Trophoblast cell (in vitro differentiated cells and primary cell): Measurements from ENCODE around the gene CXCR5.

ENCODE experiments used
- DNase-seq, 2 donors: peaks; one replicate each; pipeline ENCODE4 v3.0.0-alpha.2; 2016
- H2AFZ ChIP-seq: 2 replicates; pipeline ENCODE4 v1.6.1; 2013; ENCODE audit warnings: low read length, moderate library complexity, mild to moderate bottlenecking; ENCODE audit not compliant: insufficient read depth, poor library complexity
- H2AK5ac ChIP-seq: 2 replicates; pipeline ENCODE4 v1.6.1; 2013; ENCODE audit warnings: mild to moderate bottlenecking, low read length
- H2BK120ac ChIP-seq: 2 replicates; pipeline ENCODE4 v1.6.1; 2013; ENCODE audit warnings: low read length, mild to moderate bottlenecking, moderate library complexity; ENCODE audit not compliant: insufficient read depth, poor library complexity
- H2BK12ac ChIP-seq: 2 replicates; pipeline ENCODE4 v1.6.1; 2013; ENCODE audit warnings: mild to moderate bottlenecking, low read length, moderate library complexity
- H2BK5ac ChIP-seq: 2 replicates; pipeline ENCODE4 v1.6.1; 2013; ENCODE audit warnings: low read length, low read depth, moderate library complexity, mild to moderate bottlenecking; ENCODE audit not compliant: poor library complexity
- H3K14ac ChIP-seq: 2 replicates; pipeline ENCODE4 v1.6.1; 2013; ENCODE audit warnings: mild to moderate bottlenecking, low read length
- H3K18ac ChIP-seq: 2 replicates; pipeline ENCODE4 v1.6.1; 2013; ENCODE audit warnings: mild to moderate bottlenecking, low read length
- H3K23ac ChIP-seq: 2 replicates; pipeline ENCODE4 v1.6.1; 2013; ENCODE audit warnings: low read length
- H3K27ac ChIP-seq: 2 replicates; pipeline ENCODE4 v1.5.1; 2013; ENCODE audit warnings: low read depth, mild to moderate bottlenecking, inconsistent platforms, low read length, moderate library complexity
- H3K27me3 ChIP-seq: 2 replicates; pipeline ENCODE4 v1.6.1; 2013; ENCODE audit warnings: inconsistent platforms, mild to moderate bottlenecking, low read length, moderate library complexity; ENCODE audit not compliant: insufficient read depth
- H3K36me3 ChIP-seq, 2 experiments: 1 replicate in 1 of 2; 2 replicates in 1 of 2; pipeline ENCODE4 v1.6.1; 2013; ENCODE audit warnings: low read length in 2 of 2, mild to moderate bottlenecking in 2 of 2, moderate library complexity in 1 of 2; ENCODE audit not compliant: insufficient read depth in 2 of 2, control insufficient read depth in 1 of 2
- H3K4ac ChIP-seq: 2 replicates; pipeline ENCODE4 v1.6.1; 2013; ENCODE audit warnings: low read depth, mild to moderate bottlenecking, low read length, moderate library complexity
- H3K4me1 ChIP-seq, 2 experiments: 1 replicate in 1 of 2; 2 replicates in 1 of 2; pipeline ENCODE4 v1.6.1; 2013; ENCODE audit warnings: low read length in 2 of 2, mild to moderate bottlenecking in 2 of 2, moderate library complexity in 1 of 2; ENCODE audit not compliant: insufficient read depth in 2 of 2, control insufficient read depth in 1 of 2
- H3K4me2 ChIP-seq: 2 replicates; pipeline ENCODE4 v1.6.1; 2013; ENCODE audit warnings: inconsistent platforms, mild to moderate bottlenecking, low read length, moderate library complexity
- H3K4me3 ChIP-seq: 2 replicates; pipeline ENCODE4 v1.5.1; 2013; ENCODE audit warnings: mild to moderate bottlenecking, low read depth, low read length, inconsistent platforms
- H3K79me1 ChIP-seq: one replicate; pipeline ENCODE4 v1.6.1; 2013; ENCODE audit warnings: low read length
- H3K79me2 ChIP-seq: 2 replicates; pipeline ENCODE4 v1.6.1; 2013; ENCODE audit warnings: low read length, mild to moderate bottlenecking; ENCODE audit not compliant: control insufficient read depth, insufficient read depth, poor library complexity
- H3K9ac ChIP-seq: 2 replicates; pipeline ENCODE4 v1.6.1; 2013; ENCODE audit warnings: mild to moderate bottlenecking, low read length
- H3K9me3 ChIP-seq: 2 replicates; pipeline ENCODE4 v1.6.1; 2013; ENCODE audit warnings: low read depth, mild to moderate bottlenecking, control low read depth, inconsistent platforms, low read length; ENCODE audit not compliant: insufficient read depth
- H4K12ac ChIP-seq: 2 replicates; pipeline ENCODE4 v1.6.1; 2013; ENCODE audit warnings: low read depth, mild to moderate bottlenecking, low read length, moderate library complexity
- H4K8ac ChIP-seq: 2 replicates; pipeline ENCODE4 v1.6.1; 2013; ENCODE audit warnings: low read depth, mild to moderate bottlenecking, low read length, moderate library complexity
- H4K91ac ChIP-seq: one replicate; pipeline ENCODE4 v1.6.1; 2013; ENCODE audit warnings: low read depth, mild to moderate bottlenecking, low read length, moderate library complexity
- WGBS: extraction: QIAGEN DNeasy Blood & Tissue Kit; methylation state at CpG from one replicate; pipeline ENCODE4 v1.1.7; 2013; ENCODE audit warnings: missing lambda C conversion rate; ENCODE audit not compliant: insufficient read length, insufficient coverage; ENCODE audit errors: extremely low coverage; 5-methylcytosine and 5-hydroxymethylcytosine counted together

Gene CXCR5

DNA sequence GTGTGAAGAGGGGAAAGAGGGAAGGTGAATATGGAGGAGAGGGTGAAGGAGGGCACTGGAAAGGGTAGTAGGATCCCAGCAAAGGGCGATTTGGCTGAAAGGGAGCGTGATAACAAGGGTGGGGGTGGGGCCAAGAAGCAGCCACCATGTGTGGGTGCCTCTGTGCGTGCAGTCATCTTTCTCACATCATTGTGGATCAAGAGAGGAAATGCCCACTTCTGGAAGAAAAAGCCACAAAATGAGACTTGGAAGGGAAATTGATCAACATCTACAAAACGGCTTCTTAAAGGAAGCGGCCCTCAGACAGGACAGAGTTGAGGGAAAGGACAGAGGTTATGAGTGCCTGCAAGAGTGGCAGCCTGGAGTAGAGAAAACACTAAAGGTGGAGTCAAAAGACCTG is 1.2 kb upstream of the CXCR5 start:
- no CpG with 5 or more reads among the region's 5 CpGs for WGBS
- Histone ChIP-seq H4K91ac (no peak overlapping the region), H2BK5ac (no peak overlapping the region), H2BK12ac (no peak overlapping the region), H3K14ac (no peak overlapping the region), H3K27me3 (no peaks in the 10 kb centered on the region), H2BK120ac (no peak overlapping the region), H2AFZ (no peak overlapping the region), H3K9ac (no peak overlapping the region), H3K27ac (no peak overlapping the region), H3K4me2 (no peak overlapping the region), H3K36me3 (no peaks in the 10 kb centered on the region), H4K12ac (no peak overlapping the region), H3K4me1 (peaks cover 15 to 23% of the 10 kb centered on the region in 2 experiments), H3K18ac (no peak overlapping the region), H3K79me1 (peaks cover 18% of the 10 kb centered on the region), H4K8ac (no peak overlapping the region), H3K79me2 (peaks cover 2% of the 10 kb centered on the region), H3K23ac (no peak overlapping the region), H3K4me3 (no peak overlapping the region), H2AK5ac (no peak overlapping the region), H3K9me3 (no peaks in the 10 kb centered on the region), H3K4ac (no peak overlapping the region)
- no peak for DNase-seq

DNA sequence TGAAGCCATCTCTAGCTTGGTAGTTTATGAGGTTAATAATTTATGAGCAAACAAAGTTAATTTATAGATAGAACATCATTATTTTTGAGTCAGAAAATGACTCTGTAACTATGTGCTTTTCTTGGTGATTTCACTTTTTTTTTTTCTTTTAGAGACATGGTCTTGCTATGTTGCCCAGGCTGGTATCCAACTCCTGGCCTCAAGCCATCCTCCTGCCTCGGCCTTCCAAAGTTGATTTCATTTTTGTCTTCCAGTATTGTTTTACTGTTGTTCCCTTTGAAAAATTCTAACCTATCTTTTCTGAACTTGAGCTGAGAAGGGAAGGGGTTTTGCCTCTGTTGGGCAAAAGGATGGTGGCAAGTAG is 706 bp upstream of the CXCR5 start:
- Histone ChIP-seq H3K4me1 (peaks cover 20 to 25% of the 10 kb centered on the region in 2 experiments), H3K4me3 (no peak overlapping the region), H3K27me3 (no peaks in the 10 kb centered on the region), H2BK5ac (no peak overlapping the region), H3K27ac (no peak overlapping the region), H2AK5ac (no peak overlapping the region), H4K12ac (no peak overlapping the region), H3K79me2 (peaks cover 2% of the 10 kb centered on the region), H3K79me1 (peaks cover 19% of the 10 kb centered on the region), H4K91ac (peak overlapping the region; percentile 0), H3K14ac (no peak overlapping the region), H3K9ac (no peak overlapping the region), H3K4ac (no peak overlapping the region), H2BK12ac (no peak overlapping the region), H3K18ac (no peak overlapping the region), H3K9me3 (no peaks in the 10 kb centered on the region), H3K4me2 (no peak overlapping the region), H2AFZ (no peak overlapping the region), H3K36me3 (no peaks in the 10 kb centered on the region), H4K8ac (no peak overlapping the region), H3K23ac (no peak overlapping the region), H2BK120ac (no peak overlapping the region)
- no CpG with 5 or more reads among the region's 1 CpG for WGBS
- DNase-seq = no peak

DNA sequence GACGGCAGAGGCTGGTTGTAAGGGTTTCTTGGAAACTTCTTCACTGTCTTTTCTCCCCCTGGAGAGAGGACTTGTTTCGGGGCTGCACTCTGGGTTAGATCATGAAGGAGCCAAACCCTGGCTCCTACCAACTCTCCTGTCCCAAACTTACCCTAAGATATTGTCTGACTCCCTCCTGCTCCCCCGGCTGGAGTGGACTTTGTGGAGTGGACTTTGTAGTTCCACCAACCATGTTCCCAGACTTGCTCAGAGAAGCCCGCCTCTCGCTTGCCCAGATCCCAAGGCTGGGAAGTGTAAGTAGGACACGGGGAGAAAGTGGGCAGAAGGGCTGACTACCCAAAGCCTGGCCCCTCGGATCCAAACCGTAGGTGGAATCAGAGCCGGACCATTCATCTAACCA is 1.2 kb downstream of the CXCR5 start:
- H3K23ac ChIP-seq = no peak overlapping the region
- H3K27ac ChIP-seq = no peak overlapping the region
- no peak overlapping the region for H3K14ac ChIP-seq
- peaks cover 34 to 37% of the 10 kb centered on the region in 2 experiments for H3K4me1 ChIP-seq
- H3K9me3 ChIP-seq = no peaks in the 10 kb centered on the region
- H4K8ac ChIP-seq = no peak overlapping the region
- H2AK5ac ChIP-seq = no peak overlapping the region
- H3K79me1 ChIP-seq = peaks cover 28% of the 10 kb centered on the region
- no peak overlapping the region for H4K91ac ChIP-seq
- H2BK5ac ChIP-seq = no peak overlapping the region
- no CpG with 5 or more reads among the region's 9 CpGs for WGBS
- H3K18ac ChIP-seq = no peak overlapping the region
- peak overlapping the region; percentile 38 for H2BK12ac ChIP-seq
- H3K27me3 ChIP-seq = no peaks in the 10 kb centered on the region
- peaks cover 2% of the 10 kb centered on the region for H3K79me2 ChIP-seq
- H3K9ac ChIP-seq = no peak overlapping the region
- H3K4me3 ChIP-seq = no peak overlapping the region
- no peaks in the 10 kb centered on the region for H3K36me3 ChIP-seq
- H3K4me2 ChIP-seq = no peak overlapping the region
- DNase-seq = no peak
- H2BK120ac ChIP-seq = no peak overlapping the region
- no peak overlapping the region for H2AFZ ChIP-seq
- no peak overlapping the region for H3K4ac ChIP-seq
- H4K12ac ChIP-seq = no peak overlapping the region

DNA sequence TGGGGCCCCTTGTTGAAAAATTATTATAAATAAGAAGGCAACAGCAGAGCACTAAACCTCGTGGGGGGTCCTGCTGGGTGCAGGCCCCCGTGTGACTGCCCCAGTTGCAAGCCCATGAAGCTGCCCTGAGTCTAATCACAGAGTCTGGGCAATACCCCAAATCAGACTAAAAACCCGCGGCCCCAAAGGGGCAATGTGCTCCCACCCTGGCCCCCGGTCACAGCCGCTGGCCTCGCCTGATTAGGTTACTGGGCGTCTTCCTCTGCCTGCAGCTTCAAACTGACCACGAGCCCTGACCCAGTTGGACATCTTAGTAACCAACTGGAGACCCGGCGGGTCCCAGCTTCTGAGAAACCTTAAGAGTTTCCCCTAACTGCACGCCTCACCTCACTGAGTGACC is 1.6 kb downstream of the CXCR5 start:
- H3K23ac ChIP-seq = no peak overlapping the region
- no peak overlapping the region for H3K27ac ChIP-seq
- H3K4me2 ChIP-seq = no peak overlapping the region

More for the DNA sequence above, 1.6 kb downstream of the CXCR5 start:
- no peak overlapping the region for H2BK5ac ChIP-seq
- H3K18ac ChIP-seq = no peak overlapping the region
- H3K9me3 ChIP-seq = no peaks in the 10 kb centered on the region
- no peak overlapping the region for H3K4ac ChIP-seq
- H3K27me3 ChIP-seq = no peaks in the 10 kb centered on the region
- peaks cover 38 to 41% of the 10 kb centered on the region in 2 experiments for H3K4me1 ChIP-seq
- no peak overlapping the region for H3K14ac ChIP-seq
- H4K8ac ChIP-seq = no peak overlapping the region
- no peak overlapping the region for H3K9ac ChIP-seq
- H2BK120ac ChIP-seq = no peak overlapping the region
- H4K91ac ChIP-seq = no peak overlapping the region
- no peak overlapping the region for H2AFZ ChIP-seq
- no peak for DNase-seq
- no peak overlapping the region for H2AK5ac ChIP-seq
- no peak overlapping the region for H3K4me3 ChIP-seq
- no peak overlapping the region for H4K12ac ChIP-seq
- H2BK12ac ChIP-seq = no peak overlapping the region
- peaks cover 2% of the 10 kb centered on the region for H3K79me2 ChIP-seq
- no CpG with 5 or more reads among the region's 12 CpGs for whole genome bisulfite sequencing
- H3K36me3 ChIP-seq = no peaks in the 10 kb centered on the region
- peaks cover 28% of the 10 kb centered on the region for H3K79me1 ChIP-seq
